GM12874 (cell line): ENCODE measurements around the gene BAX.
A peak's percentile ranks its signal among the peaks of the same experiment; 100 is the strongest.

Source experiments
- CTCF ChIP-seq: IDR thresholded peaks from 2 replicates; pipeline ENCODE4 v1.5.1; 2011; ENCODE audit warnings: low read depth, mild to moderate bottlenecking, control low read depth, low read length, moderate library complexity; ENCODE audit not compliant: insufficient read depth

The BAX gene

DNA sequence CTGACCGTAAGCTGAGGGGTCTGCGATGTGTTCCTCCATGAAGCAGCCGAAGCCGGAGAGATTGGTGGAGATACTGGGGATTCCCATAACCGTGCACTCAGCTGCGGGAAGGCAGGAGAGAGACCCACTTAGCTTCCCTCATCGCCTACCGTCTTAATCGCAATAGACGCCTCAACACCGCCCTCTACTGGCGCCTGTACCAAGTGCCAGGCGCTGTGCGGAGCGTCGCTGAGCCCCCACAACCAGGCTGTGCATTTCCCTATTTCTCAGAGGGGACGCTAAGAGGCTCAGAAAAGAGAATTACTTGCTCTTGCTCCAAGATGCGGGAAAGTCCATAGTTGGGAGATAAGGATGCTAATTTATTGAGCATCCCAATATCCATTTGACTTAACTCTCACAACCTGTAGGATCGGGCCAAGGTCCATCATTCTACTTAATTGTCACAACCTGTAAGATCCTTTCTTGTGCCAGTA, 16.3 kb downstream of the BAX start:
- peak; percentile 93 for TF ChIP-seq CTCF

DNA sequence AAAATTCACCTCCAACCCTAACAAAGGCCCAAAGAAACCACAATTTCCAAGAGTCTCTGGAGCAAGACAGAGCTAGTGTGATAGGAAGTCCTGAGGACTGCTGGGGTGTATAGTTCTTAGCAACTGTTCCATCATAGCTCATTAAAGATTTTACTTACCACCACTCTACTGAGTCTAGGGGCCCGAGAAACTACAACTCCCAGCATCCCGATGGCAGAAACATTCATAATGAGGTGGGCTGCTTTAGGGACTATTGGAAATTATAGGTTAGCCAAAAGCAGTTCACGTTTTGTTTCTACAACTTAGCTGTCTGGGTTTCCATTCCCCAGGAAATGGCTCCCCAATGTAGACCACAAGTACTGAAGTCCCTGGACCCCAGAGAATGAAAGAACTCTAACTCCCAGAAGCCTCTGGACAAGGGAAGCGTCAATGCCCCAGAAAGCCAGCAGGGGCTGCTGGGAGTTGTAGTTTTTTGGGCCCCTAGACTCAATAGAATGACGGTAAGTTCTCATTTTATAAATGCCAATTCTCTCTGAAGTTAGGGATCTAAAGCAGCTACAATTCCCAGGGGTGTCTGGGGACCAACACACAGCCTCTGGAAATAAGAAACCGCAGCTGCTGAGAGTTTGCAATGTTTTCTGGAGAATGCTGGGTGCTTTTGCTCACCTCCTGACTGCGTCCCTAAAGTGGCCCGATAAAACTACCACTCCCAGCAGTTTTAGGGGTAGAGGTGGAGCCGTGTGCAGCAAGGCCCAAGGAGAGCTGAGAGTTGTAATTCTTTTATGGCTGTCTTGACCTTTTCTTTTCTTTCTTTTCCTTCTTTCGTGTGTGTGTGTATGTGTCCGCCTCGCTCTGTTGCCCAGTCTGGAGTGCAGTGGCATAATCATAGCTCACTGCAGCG, 21.5 kb downstream of the BAX start:
- no peak for TF ChIP-seq CTCF

DNA sequence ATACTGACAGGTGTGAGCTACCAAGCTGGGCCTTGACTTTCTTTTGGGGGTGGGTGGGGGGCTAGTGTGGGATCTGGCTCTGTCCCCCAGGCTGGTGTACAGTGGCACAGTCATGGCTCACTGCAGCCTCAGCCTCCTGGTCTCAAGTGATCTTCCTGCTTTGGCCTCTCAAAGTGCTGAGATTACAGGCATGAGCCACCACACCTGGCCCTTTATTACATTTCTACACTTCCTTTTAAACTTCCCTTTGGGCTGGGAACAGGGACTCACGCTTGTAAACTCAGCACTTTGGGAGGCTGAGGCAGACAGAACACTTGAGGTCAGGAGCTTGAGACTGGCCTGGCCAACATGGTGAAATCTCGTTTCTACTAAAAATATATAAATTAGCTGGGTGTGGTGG, 22.4 kb downstream of the BAX start:
- TF ChIP-seq CTCF, result no peak

- TF ChIP-seq CTCF, result no peak
These were observed 27.6 kb downstream of the BAX start for GRCh38 chr19:48982280-48982679.

DNA sequence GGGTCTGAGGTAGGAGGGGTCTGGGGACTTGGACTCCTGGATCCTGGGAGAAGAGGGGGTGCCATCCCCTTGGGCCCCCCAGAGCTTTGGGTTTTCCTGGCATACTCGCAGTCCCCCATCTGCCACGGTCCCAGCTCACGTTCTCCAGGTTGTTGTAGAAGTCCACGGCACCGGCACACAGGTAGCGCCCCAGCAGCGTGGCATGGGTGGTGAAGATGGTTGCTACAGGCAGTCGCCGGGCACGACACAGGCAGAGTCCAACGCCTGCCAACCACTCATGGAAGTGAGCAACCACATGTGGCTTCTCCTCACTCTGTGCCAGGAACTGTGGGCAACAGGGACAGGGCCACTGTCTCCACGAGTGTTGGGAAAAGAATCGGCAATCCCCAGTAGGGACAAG, 31.0 kb downstream of the BAX start:
- TF ChIP-seq CTCF, result no peak

DNA sequence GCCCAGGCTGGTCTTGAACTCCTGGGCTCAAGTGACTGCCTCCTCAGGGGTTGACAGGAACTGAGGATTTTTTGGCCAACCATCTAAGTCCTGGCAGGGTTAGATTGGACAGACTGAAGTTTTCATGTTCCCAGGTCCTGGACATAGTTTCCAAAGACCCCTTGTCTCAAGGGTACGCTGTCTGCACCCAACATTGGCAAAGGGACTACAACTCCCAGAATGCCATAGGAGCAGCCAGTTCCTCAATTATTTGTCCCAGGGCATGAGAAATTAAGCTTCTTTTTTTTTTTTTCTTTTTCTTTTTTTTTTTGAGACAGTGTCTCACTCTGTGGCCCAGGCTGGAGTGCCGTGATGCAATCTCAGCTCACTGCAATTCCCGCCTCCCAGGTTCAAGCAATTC, 31.5 kb downstream of the BAX start:
- no peak for TF ChIP-seq CTCF

DNA sequence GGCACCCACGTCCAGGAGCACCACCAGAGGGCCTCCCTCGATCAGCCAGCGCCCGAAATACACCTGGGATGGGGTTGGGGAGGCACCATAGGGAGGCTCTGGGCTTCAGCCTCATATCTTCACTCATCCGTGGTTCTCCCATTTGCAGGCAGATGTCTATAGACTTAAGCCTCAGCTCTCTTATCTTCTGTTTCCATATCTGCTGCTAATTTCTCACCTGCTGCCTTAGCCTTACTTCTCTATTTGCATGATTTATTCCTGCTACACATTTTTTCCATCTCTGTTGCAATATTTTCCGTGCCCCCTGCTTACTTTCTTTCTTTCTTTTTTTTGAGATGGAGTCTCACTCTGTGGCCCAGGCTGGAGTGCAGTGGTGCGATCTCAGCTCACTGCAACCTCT, 32.6 kb downstream of the BAX start:
- no peak for TF ChIP-seq CTCF
